Stimulated activated naive CD4-positive, alpha-beta T cell (primary cell): ENCODE data around the gene PCARE.
"Not testable (repeated sequence)": the region's sequence is repeated elsewhere in the genome, so short reads cannot be mapped to it uniquely, and the experiment has no call there.

Source experiments
- DNase-seq, 6 experiments: peaks; one replicate each; lab custom pipeline; 2025; lab: John Stamatoyannopoulos, UW

Gene PCARE

GRCh38 chr2:29074411-29074810 is at the start of gene PCARE:
Gene PCARE (minus strand): TSS chr2:29074523. CDS start chr2:29074261, 262 bp downstream.
- DNase-seq = no peak

GRCh38 chr2:29123617-29124349 is 49.5 kb upstream of the PCARE start:
- no peak for DNase-seq

- no peak for DNase-seq
Measured at GRCh38 chr2:29120846-29121245, 46.5 kb upstream of the PCARE start.

GRCh38 chr2:29119211-29119610 is 44.9 kb upstream of the PCARE start:
- peak in 1 of 6 experiments; percentile 20 for DNase-seq

- DNase-seq = no peak
Measured at GRCh38 chr2:29117636-29118303, 43.4 kb upstream of the PCARE start.

GRCh38 chr2:29115797-29116781 is 41.8 kb upstream of the PCARE start:
- DNase-seq = peak; percentile 25 to 78 (median 66)

- DNase-seq = peak; percentile 40 to 78 (median 67)
Measured at GRCh38 chr2:29114946-29115609, 40.8 kb upstream of the PCARE start, which contains the start of gene CLIP4. Gene CLIP4 (plus strand): TSS chr2:29115415. CDS start chr2:29121389, 5,974 bp downstream.

GRCh38 chr2:29114586-29114945 is 40.2 kb upstream of the PCARE start:
- DNase-seq = peak in 2 of 6 experiments; percentile 20 to 56

- no peak for DNase-seq
Measured at GRCh38 chr2:29113891-29114321, 39.6 kb upstream of the PCARE start.

GRCh38 chr2:29113027-29113686 is 38.8 kb upstream of the PCARE start:
- DNase-seq = no peak

GRCh38 chr2:29112379-29112778 is 38.1 kb upstream of the PCARE start:
- DNase-seq = no peak

- DNase-seq = no peak
Measured at GRCh38 chr2:29110916-29111535, 36.7 kb upstream of the PCARE start.

- DNase-seq = no peak
Measured at GRCh38 chr2:29109246-29109645, 34.9 kb upstream of the PCARE start.

GRCh38 chr2:29108225-29108624 is 33.9 kb upstream of the PCARE start:
- DNase-seq = no peak

- DNase-seq = not testable (repeated sequence)
Measured at GRCh38 chr2:29107547-29107946, 33.2 kb upstream of the PCARE start.

- DNase-seq = no peak
Measured at GRCh38 chr2:29106980-29107388, 32.7 kb upstream of the PCARE start.

- DNase-seq = no peak
Measured at GRCh38 chr2:29106256-29106655, 31.9 kb upstream of the PCARE start.

GRCh38 chr2:29105375-29105774 is 31.1 kb upstream of the PCARE start:
- DNase-seq = no peak

GRCh38 chr2:29104688-29105087 is 30.4 kb upstream of the PCARE start:
- no peak for DNase-seq

GRCh38 chr2:29100564-29100963 is 26.2 kb upstream of the PCARE start:
- DNase-seq = no peak

GRCh38 chr2:29097569-29097968 is 23.2 kb upstream of the PCARE start:
- no peak for DNase-seq
